GM12873 (cell line): ENCODE results near the gene GTF2I.

Source experiments
- CTCF ChIP-seq: IDR thresholded peaks from 2 replicates; pipeline ENCODE4 v1.5.1; 2012; ENCODE audit warnings: low read depth, mild to moderate bottlenecking, moderate library complexity, low read length, control low read depth; ENCODE audit not compliant: insufficient read depth; ENCODE audit errors: missing control alignments

Gene GTF2I

GRCh38 chr7:74623135-74623534 lies 34.4 kb upstream of the GTF2I start:
- no peak for TF ChIP-seq CTCF

GRCh38 chr7:74625446-74625845 lies 32.1 kb upstream of the GTF2I start:
- peak; percentile 13 for TF ChIP-seq CTCF

GRCh38 chr7:74627661-74628411 lies 29.7 kb upstream of the GTF2I start:
- TF ChIP-seq CTCF: no peak

- TF ChIP-seq CTCF: no peak
Measured at GRCh38 chr7:74632505-74632904, 25.0 kb upstream of the GTF2I start.

GRCh38 chr7:74633451-74633921 lies 24.0 kb upstream of the GTF2I start:
- no peak for TF ChIP-seq CTCF

- no peak for TF ChIP-seq CTCF
Measured at GRCh38 chr7:74637745-74638144, 19.8 kb upstream of the GTF2I start.

- TF ChIP-seq CTCF: no peak
Measured at GRCh38 chr7:74653686-74654181, 3.8 kb upstream of the GTF2I start.
